MM.1S (cell line): ENCODE results near the gene SREBF2.

Source experiments
- DNase-seq: peaks from one replicate; pipeline ENCODE4 v3.0.0-alpha.2; 2015
- H2AFZ ChIP-seq: fragments of 300-600 bp; sonication (generic); 2 replicates; pipeline ENCODE4 v1.6.0; 2016; ENCODE audit warnings: antibody characterized with exemption, low read length
- H3F3A ChIP-seq: fragments of 300-600 bp; sonication (generic); 2 replicates; pipeline ENCODE4 v1.6.1; 2016; ENCODE audit warnings: mild to moderate bottlenecking, antibody characterized with exemption, low read length, moderate library complexity, mixed read lengths; ENCODE audit not compliant: insufficient read depth
- H3K27ac ChIP-seq: fragments of 300-600 bp; sonication (generic); 2 replicates; pipeline ENCODE4 v1.5.1; 2016; ENCODE audit warnings: mild to moderate bottlenecking, low read length
- H3K27me3 ChIP-seq: fragments of 300-600 bp; sonication (generic); replicated peaks from 2 replicates; pipeline ENCODE4 v1.6.0; 2016; ENCODE audit warnings: low read length; ENCODE audit not compliant: insufficient read depth
- H3K36me3 ChIP-seq: fragments of 300-600 bp; sonication (generic); replicated peaks from 2 replicates; pipeline ENCODE4 v1.6.1; 2016; ENCODE audit warnings: mild to moderate bottlenecking, low read length, mixed read lengths; ENCODE audit not compliant: insufficient read depth
- H3K4me1 ChIP-seq: fragments of 300-600 bp; sonication (generic); 2 replicates; pipeline ENCODE4 v1.6.1; 2016; ENCODE audit warnings: low read length, mixed read lengths
- H3K4me2 ChIP-seq: fragments of 300-600 bp; sonication (generic); 2 replicates; pipeline ENCODE4 v1.6.0; 2016; ENCODE audit warnings: low read depth, low read length
- H3K4me3 ChIP-seq: fragments of 300-600 bp; sonication (generic); 2 replicates; pipeline ENCODE4 v1.5.1; 2016; ENCODE audit warnings: low read length, mixed read lengths
- H3K79me2 ChIP-seq: fragments of 300-600 bp; sonication (generic); 2 replicates; pipeline ENCODE4 v1.6.1; 2016; ENCODE audit warnings: mixed run types, low read length, mixed read lengths
- H3K9ac ChIP-seq: fragments of 300-600 bp; sonication (generic); 2 replicates; pipeline ENCODE4 v1.6.1; 2016; ENCODE audit warnings: low read length, mixed read lengths
- H3K9me2 ChIP-seq: fragments of 300-600 bp; sonication (generic); replicated peaks from 2 replicates; pipeline ENCODE4 v1.6.1; 2016; ENCODE audit warnings: mild to moderate bottlenecking, low read length, mixed read lengths; ENCODE audit not compliant: insufficient read depth
- H3K9me3 ChIP-seq: fragments of 300-600 bp; sonication (generic); replicated peaks from 2 replicates; pipeline ENCODE4 v1.6.1; 2016; ENCODE audit warnings: mild to moderate bottlenecking, low read length, mixed read lengths; ENCODE audit not compliant: insufficient read depth
- H4K20me1 ChIP-seq: fragments of 300-600 bp; sonication (generic); 2 replicates; pipeline ENCODE4 v1.6.1; 2016; ENCODE audit warnings: mild to moderate bottlenecking, low read length, moderate library complexity, mixed read lengths; ENCODE audit not compliant: insufficient read depth
- CTCF ChIP-seq: fragments of 300-600 bp; sonication (generic); IDR thresholded peaks from 2 replicates; pipeline ENCODE4 v1.5.1; 2016; ENCODE audit warnings: antibody characterized with exemption, low read length, mixed read lengths
- EZH2 ChIP-seq: fragments of 300-600 bp; sonication (generic); optimal IDR thresholded peaks from 2 replicates; pipeline ENCODE3; 2017; ENCODE audit warnings: low read depth, mild to moderate bottlenecking, antibody characterized with exemption, low read length, mixed read lengths
- EZH2phosphoT487 ChIP-seq: fragments of 300-600 bp; sonication (generic); IDR thresholded peaks from 2 replicates; pipeline ENCODE4 v1.6.1; 2018; ENCODE audit warnings: antibody characterized with exemption, low read length

The SREBF2 gene

GRCh38 chr22:41893591-41894375 lies 60.9 kb downstream of the SREBF2 start:
- peaks cover 15% of the 10 kb centered on the region for H3K36me3 ChIP-seq
- H3K9me2 ChIP-seq = no peaks in the 10 kb centered on the region
- H3K27ac ChIP-seq = no peak overlapping the region
- no peak for TF ChIP-seq CTCF
- TF ChIP-seq EZH2phosphoT487 = no peak
- TF ChIP-seq EZH2 = no peak
- H3K4me2 ChIP-seq = no peak overlapping the region
- no peaks in the 10 kb centered on the region for H3K27me3 ChIP-seq
- H3K9ac ChIP-seq = no peak overlapping the region
- no peaks in the 10 kb centered on the region for H3K9me3 ChIP-seq
- H3F3A ChIP-seq = no peaks in the 10 kb centered on the region; the same call in 1 of the 2 replicates
- no peak overlapping the region for H3K4me3 ChIP-seq
- DNase-seq = no peak
- no peaks in the 10 kb centered on the region for H4K20me1 ChIP-seq
- peaks cover 7% of the 10 kb centered on the region; the same call in 1 of the 2 replicates for H3K79me2 ChIP-seq
- H3K4me1 ChIP-seq = no peaks in the 10 kb centered on the region
- no peak overlapping the region for H2AFZ ChIP-seq

GRCh38 chr22:41898645-41899044 lies 65.7 kb downstream of the SREBF2 start:
- Histone ChIP-seq H3K79me2 (0 out of 2 replicates have a peak, but pooled peaks cover 3% of the 10 kb centered on the region), H3K36me3 (peaks cover 14% of the 10 kb centered on the region), H4K20me1 (no peaks in the 10 kb centered on the region), H3K9ac (no peak overlapping the region), H3K9me3 (no peaks in the 10 kb centered on the region), H3K9me2 (no peaks in the 10 kb centered on the region), H3K4me2 (no peak overlapping the region), H3K27me3 (no peaks in the 10 kb centered on the region), H3K4me3 (no peak overlapping the region), H3K4me1 (no peaks in the 10 kb centered on the region), H3K27ac (no peak overlapping the region), H2AFZ (no peak overlapping the region), H3F3A (no peaks in the 10 kb centered on the region; the same call in 1 of the 2 replicates)
- TF ChIP-seq CTCF = no peak
- no peak for TF ChIP-seq EZH2
- no peak for TF ChIP-seq EZH2phosphoT487
- DNase-seq = no peak

- Histone ChIP-seq H3K4me2 (no peak overlapping the region), H3K9me2 (no peaks in the 10 kb centered on the region), H3F3A (no peaks in the 10 kb centered on the region; the same call in 1 of the 2 replicates), H3K4me1 (no peaks in the 10 kb centered on the region), H3K36me3 (peaks cover 14% of the 10 kb centered on the region), H2AFZ (no peak overlapping the region), H3K9me3 (no peaks in the 10 kb centered on the region), H3K4me3 (no peak overlapping the region), H3K79me2 (0 out of 2 replicates have a peak, but pooled peaks cover 3% of the 10 kb centered on the region), H3K9ac (no peak overlapping the region), H3K27me3 (no peaks in the 10 kb centered on the region), H4K20me1 (no peaks in the 10 kb centered on the region), H3K27ac (no peak overlapping the region)
- no peak for DNase-seq
- TF ChIP-seq EZH2phosphoT487 (no peak), CTCF (no peak), EZH2 (no peak)
These were observed 66.2 kb downstream of the SREBF2 start for GRCh38 chr22:41899110-41899509.
